ENCODE results near the gene ZNF175.

- TF ChIP-seq REST (IDR thresholded peaks at IDR 0.05; ENCODE audit: insufficient read depth in 1 of 2, low read depth in 2 of 2, low read length in 2 of 2) (no peak), POLR2AphosphoS5 (IDR thresholded peaks at IDR 0.05; ENCODE audit: low read depth, low read length) (no peak), SIN3A (IDR thresholded peaks at IDR 0.05; ENCODE audit: borderline replicate concordance, insufficient read depth, low read length) (no peak)
Measured at GRCh38 chr19:51546650-51547396, 24.3 kb upstream of the ZNF175 start.

Data from PFSK-1 (cell line).